Brain pericyte (primary cell): ENCODE results near the gene CHD6.

Experiments
- DNase-seq: peaks from one replicate; pipeline ENCODE4 v3.0.0-alpha.2; 2012; ENCODE audit warnings: low read depth, low spot score

The CHD6 gene

DNA sequence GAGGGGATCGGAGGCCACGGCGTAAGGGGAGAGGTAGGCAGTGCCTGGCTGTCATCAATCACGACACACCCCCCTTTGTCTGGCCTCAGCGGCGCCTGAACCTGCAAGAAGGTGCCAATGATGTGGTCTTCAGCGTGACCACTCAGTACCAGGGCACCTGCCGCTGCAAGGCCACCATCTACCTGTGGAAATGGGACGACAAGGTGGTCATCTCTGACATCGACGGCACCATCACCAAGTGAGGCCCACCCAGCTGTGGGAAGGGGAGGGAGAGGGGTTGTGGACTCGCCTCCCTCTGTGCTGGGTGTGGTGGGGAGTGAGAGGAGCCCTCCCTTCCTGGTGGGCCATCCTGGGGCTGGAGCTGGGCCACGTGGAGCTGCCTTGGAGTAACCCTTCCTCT is 261.2 kb downstream of the CHD6 start:
- DNase-seq = no peak

- DNase-seq = no peak
These were observed 262.5 kb downstream of the CHD6 start for GRCh38 chr20:41355598-41356203.

- no peak for DNase-seq
These were observed 263.0 kb downstream of the CHD6 start for GRCh38 chr20:41355192-41355591.

- no peak for DNase-seq
These were observed 264.6 kb downstream of the CHD6 start for GRCh38 chr20:41353530-41353929.

DNA sequence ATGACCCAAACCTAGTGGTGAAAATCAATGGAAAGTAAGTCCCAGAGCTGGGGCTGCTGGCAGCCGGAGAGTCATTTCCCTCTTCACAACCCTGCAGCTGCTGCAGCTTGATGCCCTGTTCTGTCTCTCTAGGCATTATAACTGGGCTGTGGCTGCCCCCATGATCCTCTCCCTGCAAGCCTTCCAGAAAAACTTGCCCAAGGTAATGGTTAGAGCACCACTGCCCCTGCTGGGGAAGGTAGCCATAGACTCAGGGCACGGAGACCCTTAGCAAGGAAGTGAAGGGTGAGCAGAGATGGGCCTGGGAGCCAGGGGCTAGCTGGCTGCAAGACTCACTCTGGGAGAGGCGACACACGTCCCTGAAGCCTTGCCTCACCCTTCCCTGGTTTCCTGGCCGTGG is 265.5 kb downstream of the CHD6 start:
- DNase-seq = no peak

GRCh38 chr20:41352106-41352505 is 266.1 kb downstream of the CHD6 start:
- DNase-seq = no peak
